Naive B cell (primary cell): ENCODE results near the gene CHRNA4. TPM values are rescaled to one million over a fixed set of nuclear protein-coding genes. Genes with fewer than 3 reads are reported as not detected.
A peak's percentile ranks its signal among the peaks of the same experiment; 100 is the strongest.

Experiments
- ATAC-seq, 2 donors: fragments of 150-1000 bp; cut with Tn5 transposase; 2 replicates each; pipeline ENCODE4 v1.10.0; 2021; ENCODE audit warnings: low read depth in 2 of 2, mild to moderate bottlenecking in 2 of 2, moderate library complexity in 2 of 2
- DNase-seq: peaks from one replicate; pipeline ENCODE4 v3.0.0; 2022
- H3K27ac Mint-ChIP-seq, 6 donors: one replicate each; pipeline ENCODE4 v1.8.0; 2020 to 2022; ENCODE audit warnings: mild to moderate bottlenecking in 6 of 6, mixed read lengths in 6 of 6, moderate library complexity in 5 of 6, inconsistent platforms in 2 of 6
- H3K27me3 Mint-ChIP-seq, 3 donors: one replicate each; pipeline ENCODE4 v1.8.0; 2021 to 2022; ENCODE audit warnings: mixed read lengths in 3 of 3, mild to moderate bottlenecking in 1 of 3
- H3K36me3 Mint-ChIP-seq, 2 donors: one replicate each; pipeline ENCODE4 v1.8.0; 2020 to 2022; ENCODE audit warnings: mixed read lengths in 2 of 2, inconsistent platforms in 1 of 2, mild to moderate bottlenecking in 1 of 2
- H3K4me1 Mint-ChIP-seq, 3 donors: one replicate each; pipeline ENCODE4 v1.8.0; 2020 to 2022; ENCODE audit warnings: mixed read lengths in 3 of 3, inconsistent platforms in 1 of 3, mild to moderate bottlenecking in 1 of 3, moderate library complexity in 1 of 3
- H3K4me3 Mint-ChIP-seq, 8 donors: one replicate each; pipeline ENCODE4 v1.8.0; 2020 to 2022; ENCODE audit warnings: mild to moderate bottlenecking in 8 of 8, mixed read lengths in 8 of 8, moderate library complexity in 8 of 8, inconsistent platforms in 2 of 8
- H3K9me3 Mint-ChIP-seq, 7 donors: one replicate each; pipeline ENCODE4 v1.8.0; 2020 to 2022; ENCODE audit warnings: mixed read lengths in 7 of 7, mild to moderate bottlenecking in 5 of 7, inconsistent platforms in 2 of 7, moderate library complexity in 1 of 7
- polyA plus RNA-seq, 6 donors: library from polyadenylated mRNA; unstranded; fragments of 300-500 nt; fragmentation: Illumina TruSeq; gene quantifications; one replicate each; pipeline ENCODE4 v1.2.3, GENCODE V29; 2021; ENCODE audit warnings: low read depth in 6 of 6

CHRNA4 gene
- polyA plus RNA-seq, 6 donors from 2014 or later = not detected

- Mint-ChIP-seq H3K4me1 (peaks cover 1 to 5% (median 3%) of the 10 kb centered on the region in 3 donors), H3K27ac (no peak overlapping the region), H3K36me3 (no peaks in the 10 kb centered on the region), H3K27me3 (peaks cover 9 to 49% (median 20%) of the 10 kb centered on the region in 3 donors), H3K4me3 (no peak overlapping the region), H3K9me3 (no peaks in the 10 kb centered on the region)
- no peak for DNase-seq
- no peak for ATAC-seq
These were observed 17.5 kb upstream of the CHRNA4 start for GRCh38 chr20:63378626-63379025.

GRCh38 chr20:63377951-63378381 lies 16.8 kb upstream of the CHRNA4 start:
- peaks cover 0 to 5% (median 3%) of the 10 kb centered on the region in 3 donors for H3K4me1 Mint-ChIP-seq
- no peak for ATAC-seq
- no peak for DNase-seq
- H3K9me3 Mint-ChIP-seq = no peaks in the 10 kb centered on the region
- no peak overlapping the region for H3K27ac Mint-ChIP-seq
- peaks cover 4 to 46% (median 21%) of the 10 kb centered on the region in 3 donors for H3K27me3 Mint-ChIP-seq
- H3K36me3 Mint-ChIP-seq = no peaks in the 10 kb centered on the region
- H3K4me3 Mint-ChIP-seq = no peak overlapping the region

DNA sequence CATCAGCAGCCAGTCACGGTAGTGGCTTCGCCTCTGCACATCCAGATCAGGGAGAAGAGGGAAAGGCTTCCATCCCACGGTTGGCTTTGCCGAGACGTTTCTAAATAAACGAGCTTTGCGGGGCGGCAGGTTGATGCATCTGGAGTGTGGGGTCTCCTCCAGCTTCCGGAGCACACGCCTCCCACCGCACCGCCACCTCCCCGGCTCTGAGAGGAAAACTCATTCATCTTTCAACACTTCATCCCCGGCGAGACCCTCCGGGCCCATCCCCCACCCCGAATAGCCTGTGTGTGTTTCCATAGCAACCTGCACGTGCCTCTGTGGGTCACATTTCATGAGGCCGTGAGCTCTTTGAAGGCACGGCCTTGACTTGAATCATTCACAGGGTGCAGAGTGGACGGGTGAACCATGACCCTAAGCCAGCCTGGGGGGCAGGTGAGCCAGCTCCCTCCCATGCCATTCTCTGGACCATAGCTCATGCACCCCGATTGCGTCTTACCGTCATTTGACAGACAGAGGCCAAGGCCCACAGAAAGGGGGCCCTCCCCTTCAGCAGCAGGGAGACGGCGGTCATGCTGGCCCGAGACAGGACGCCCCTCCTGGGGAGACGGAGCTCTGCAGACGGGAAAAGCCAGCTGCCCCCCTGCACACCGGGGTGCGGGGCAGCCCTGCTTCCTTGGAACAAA lies 16.2 kb upstream of the CHRNA4 start:
- peaks cover 0 to 5% (median 3%) of the 10 kb centered on the region in 3 donors for H3K4me1 Mint-ChIP-seq
- H3K27ac Mint-ChIP-seq = peak overlapping the region in 1 of 6 donors; percentile 15
- H3K36me3 Mint-ChIP-seq = no peaks in the 10 kb centered on the region
- H3K27me3 Mint-ChIP-seq = peaks cover 4 to 51% (median 25%) of the 10 kb centered on the region in 3 donors
- DNase-seq = no peak
- no peak overlapping the region for H3K4me3 Mint-ChIP-seq
- ATAC-seq = no peak
- no peaks in the 10 kb centered on the region for H3K9me3 Mint-ChIP-seq

- Mint-ChIP-seq H3K27ac (no peak overlapping the region), H3K27me3 (peaks cover 4 to 48% (median 26%) of the 10 kb centered on the region in 3 donors), H3K4me1 (peaks cover 0 to 5% (median 3%) of the 10 kb centered on the region in 3 donors), H3K36me3 (no peaks in the 10 kb centered on the region), H3K4me3 (no peak overlapping the region), H3K9me3 (no peaks in the 10 kb centered on the region)
- DNase-seq = no peak
- no peak for ATAC-seq
These were observed 15.4 kb upstream of the CHRNA4 start for GRCh38 chr20:63376283-63377250.

GRCh38 chr20:63375438-63375837 lies 14.3 kb upstream of the CHRNA4 start:
- H3K27me3 Mint-ChIP-seq = peaks cover 9 to 55% (median 34%) of the 10 kb centered on the region in 3 donors
- H3K27ac Mint-ChIP-seq = no peak overlapping the region
- H3K4me3 Mint-ChIP-seq = no peak overlapping the region
- H3K4me1 Mint-ChIP-seq = peaks cover 0 to 5% (median 3%) of the 10 kb centered on the region in 3 donors
- H3K9me3 Mint-ChIP-seq = no peaks in the 10 kb centered on the region
- H3K36me3 Mint-ChIP-seq = no peaks in the 10 kb centered on the region
- DNase-seq (no peak), ATAC-seq (no peak)

GRCh38 chr20:63374504-63374903 lies 13.4 kb upstream of the CHRNA4 start:
- ATAC-seq = no peak
- no peaks in the 10 kb centered on the region for H3K9me3 Mint-ChIP-seq

GRCh38 chr20:63373996-63374395 lies 12.8 kb upstream of the CHRNA4 start:
- no peak overlapping the region for H3K4me3 Mint-ChIP-seq
- ATAC-seq (no peak), DNase-seq (no peak)
- no peak overlapping the region for H3K27ac Mint-ChIP-seq
- no peaks in the 10 kb centered on the region for H3K9me3 Mint-ChIP-seq
- peaks cover 0 to 5% (median 3%) of the 10 kb centered on the region in 3 donors for H3K4me1 Mint-ChIP-seq
- no peaks in the 10 kb centered on the region for H3K36me3 Mint-ChIP-seq
- H3K27me3 Mint-ChIP-seq = peaks cover 9 to 44% (median 29%) of the 10 kb centered on the region in 3 donors

More at GRCh38 chr20:63374504-63374903, 13.4 kb upstream of the CHRNA4 start:
- no peak for DNase-seq
- H3K4me1 Mint-ChIP-seq = peaks cover 0 to 5% (median 3%) of the 10 kb centered on the region in 3 donors
- H3K4me3 Mint-ChIP-seq = no peak overlapping the region
- H3K36me3 Mint-ChIP-seq = no peaks in the 10 kb centered on the region
- H3K27me3 Mint-ChIP-seq = peaks cover 9 to 48% (median 34%) of the 10 kb centered on the region in 3 donors
- peak overlapping the region in 1 of 6 donors; percentile 92 for H3K27ac Mint-ChIP-seq

DNA sequence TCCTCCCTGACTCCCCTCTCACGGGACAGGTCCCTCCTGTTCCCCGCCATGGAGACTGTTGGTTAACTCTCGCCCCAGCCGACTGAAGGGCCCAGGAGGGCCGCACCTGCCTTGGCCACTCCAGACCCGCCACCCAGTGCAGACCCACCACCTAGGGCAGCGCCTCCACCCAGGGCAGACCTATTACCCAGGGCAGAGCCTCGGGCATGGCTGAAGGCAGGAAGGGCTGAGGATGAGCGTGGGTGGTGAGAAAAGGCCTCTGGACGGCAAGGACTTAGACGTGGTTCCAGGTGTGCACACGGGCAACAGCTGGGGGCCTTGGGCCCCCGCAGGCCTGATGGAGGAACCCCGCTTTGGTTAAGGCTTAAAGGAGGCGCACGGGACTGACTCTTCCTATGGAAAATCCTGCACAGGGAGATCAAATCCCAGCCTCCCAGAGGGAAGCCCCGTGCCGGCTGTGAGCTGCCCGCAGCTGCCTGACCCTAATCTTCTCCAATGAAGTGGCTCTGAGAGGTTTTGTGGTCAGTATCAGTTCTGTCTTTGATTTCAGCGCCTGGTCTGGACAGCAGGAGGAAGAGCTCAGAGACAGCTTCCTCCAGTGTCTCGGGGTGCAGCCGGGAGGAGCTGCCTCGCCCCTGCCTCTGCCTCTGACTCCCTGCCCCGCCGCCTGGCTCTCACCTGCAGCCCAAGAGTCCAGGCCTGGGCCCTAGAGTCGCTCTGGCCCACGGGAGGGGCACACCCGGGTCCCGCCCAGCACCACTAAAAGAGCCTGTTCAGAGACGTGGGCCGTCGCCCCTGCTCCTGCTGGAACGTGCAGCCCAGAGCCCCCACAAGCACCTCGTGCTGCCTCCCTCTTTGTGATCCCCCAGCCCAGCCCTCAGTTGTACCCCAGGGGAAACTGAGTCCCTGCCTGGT lies 12.1 kb upstream of the CHRNA4 start:
- H3K27me3 Mint-ChIP-seq = peaks cover 5 to 37% (median 22%) of the 10 kb centered on the region in 3 donors
- peaks cover 0 to 5% (median 3%) of the 10 kb centered on the region in 3 donors for H3K4me1 Mint-ChIP-seq
- H3K27ac Mint-ChIP-seq = no peak overlapping the region
- ATAC-seq = no peak
- H3K4me3 Mint-ChIP-seq = no peak overlapping the region
- no peaks in the 10 kb centered on the region for H3K36me3 Mint-ChIP-seq
- no peaks in the 10 kb centered on the region for H3K9me3 Mint-ChIP-seq
- no peak for DNase-seq

DNA sequence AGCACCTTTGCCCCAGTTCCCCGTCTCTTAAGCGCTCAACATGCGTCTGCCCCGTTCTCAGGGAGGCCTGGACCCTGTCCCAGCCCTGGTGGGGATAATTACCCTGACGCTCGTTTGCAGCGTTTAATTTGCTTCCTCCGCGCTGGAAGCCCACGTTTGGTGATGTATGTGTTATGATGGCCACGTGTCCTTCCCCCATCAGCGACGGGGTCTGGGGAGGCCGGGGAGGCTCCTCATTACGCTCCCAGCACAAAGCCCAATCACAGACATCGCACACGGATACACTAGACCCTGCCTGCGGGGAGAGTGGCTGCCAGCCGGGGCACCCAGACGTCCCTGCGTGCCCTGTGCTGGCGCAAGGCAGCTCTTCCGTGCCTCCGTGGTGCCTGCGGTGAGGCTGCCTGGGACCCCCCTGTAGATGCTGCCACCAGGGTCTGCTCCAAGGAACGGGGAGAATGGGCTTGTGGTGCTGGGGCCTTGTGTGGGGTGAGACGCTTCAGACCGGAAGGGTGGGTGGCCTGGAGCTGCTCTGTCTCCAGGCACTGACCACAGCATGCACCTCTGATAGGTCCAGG lies 10.2 kb upstream of the CHRNA4 start:
- Mint-ChIP-seq H3K27ac (peak overlapping the region in 1 of 6 donors; percentile 69), H3K27me3 (peaks cover 8 to 35% (median 23%) of the 10 kb centered on the region in 3 donors), H3K9me3 (no peaks in the 10 kb centered on the region), H3K4me1 (no peaks in the 10 kb centered on the region), H3K4me3 (no peak overlapping the region), H3K36me3 (no peaks in the 10 kb centered on the region)
- ATAC-seq = no peak
- no peak for DNase-seq

- H3K4me3 Mint-ChIP-seq = peak overlapping the region in 1 of 8 donors; percentile 42
- no peaks in the 10 kb centered on the region for H3K9me3 Mint-ChIP-seq
- ATAC-seq = no peak
- H3K4me1 Mint-ChIP-seq = no peaks in the 10 kb centered on the region
- no peaks in the 10 kb centered on the region for H3K36me3 Mint-ChIP-seq
- no peak overlapping the region for H3K27ac Mint-ChIP-seq
- DNase-seq = no peak
- H3K27me3 Mint-ChIP-seq = peaks cover 8 to 32% (median 23%) of the 10 kb centered on the region in 3 donors
These were observed 9.6 kb upstream of the CHRNA4 start for GRCh38 chr20:63370618-63371187.

GRCh38 chr20:63369724-63370617 lies 8.8 kb upstream of the CHRNA4 start:
- DNase-seq (no peak), ATAC-seq (no peak)
- H3K27me3 Mint-ChIP-seq = peaks cover 8 to 37% (median 28%) of the 10 kb centered on the region in 3 donors
- no peak overlapping the region for H3K27ac Mint-ChIP-seq
- no peaks in the 10 kb centered on the region for H3K9me3 Mint-ChIP-seq
- H3K36me3 Mint-ChIP-seq = no peaks in the 10 kb centered on the region
- no peak overlapping the region for H3K4me3 Mint-ChIP-seq
- no peaks in the 10 kb centered on the region for H3K4me1 Mint-ChIP-seq
